HG02840 (cell line): Measurements from ENCODE around the gene MST1R.

ENCODE experiments used
- ATAC-seq: cut with Tn5 transposase; IDR thresholded peaks from one replicate; pipeline ENCODE4 v1.9.1; 2021; ENCODE audit warnings: mild to moderate bottlenecking, moderate library complexity, moderate number of reproducible peaks; ENCODE audit not compliant: unreplicated experiment, low FRiP score

The MST1R gene

DNA sequence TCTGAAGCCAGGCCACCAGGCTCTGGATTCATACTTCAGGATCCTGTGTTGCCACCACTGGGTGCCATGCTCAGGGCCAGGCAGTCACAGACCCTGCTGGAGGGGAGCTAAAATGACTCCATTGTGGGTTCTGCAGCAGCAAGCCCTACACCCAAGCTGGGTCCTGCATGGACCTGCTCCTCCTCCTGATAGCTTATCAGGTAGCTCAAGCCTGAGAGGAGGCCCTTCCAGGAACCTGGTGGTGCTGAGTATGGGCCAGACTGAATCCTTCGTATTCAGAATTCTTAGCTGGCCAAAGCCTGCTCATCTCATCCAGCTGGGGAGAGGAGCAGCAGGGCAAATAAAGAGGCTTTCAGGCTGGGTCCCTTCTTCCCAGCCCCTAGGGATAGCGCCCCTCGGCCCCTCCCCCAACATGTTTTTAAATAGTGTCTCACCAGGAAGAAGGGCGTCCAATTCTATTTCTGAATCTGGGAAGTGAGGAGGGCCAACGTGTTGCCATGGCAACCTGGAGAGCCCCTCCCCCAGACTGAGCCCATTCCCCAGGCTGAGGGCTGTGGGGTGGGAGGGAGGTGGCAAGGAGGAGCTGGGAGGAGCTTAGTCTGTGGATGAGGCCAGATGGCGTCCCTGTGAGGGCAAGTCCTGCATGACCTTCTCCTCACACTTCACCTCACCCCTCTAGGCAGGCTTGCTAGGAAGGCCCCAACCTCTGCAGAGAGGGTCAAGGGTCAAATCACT, 22.9 kb downstream of the MST1R start:
- ATAC-seq: no peak

GRCh38 chr3:49879721-49880120, 24.0 kb downstream of the MST1R start:
- no peak for ATAC-seq

DNA sequence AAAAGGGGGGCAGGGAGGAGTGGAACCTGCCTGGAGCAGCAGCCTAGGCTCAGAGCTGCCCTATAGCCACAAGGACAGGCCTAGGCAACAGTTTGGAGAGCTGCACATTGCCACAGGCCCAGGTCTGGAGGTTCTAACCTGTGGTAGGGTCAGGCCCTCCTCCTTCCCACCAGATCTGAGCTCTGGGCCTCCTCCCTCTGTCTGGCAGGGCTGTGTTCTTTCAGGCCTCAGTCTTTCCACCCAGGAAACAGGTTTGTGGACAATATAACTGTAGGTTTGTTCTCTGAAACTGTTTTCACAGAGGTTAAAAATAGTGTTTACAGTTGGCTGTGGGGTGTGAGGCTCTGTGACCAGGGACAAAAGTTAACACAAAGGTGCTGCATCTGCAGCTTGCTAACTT, 25.0 kb downstream of the MST1R start:
- no peak for ATAC-seq

- ATAC-seq: no peak
These were observed 26.0 kb downstream of the MST1R start for GRCh38 chr3:49877716-49878115.

GRCh38 chr3:49876567-49876966, 27.1 kb downstream of the MST1R start:
- no peak for ATAC-seq

DNA sequence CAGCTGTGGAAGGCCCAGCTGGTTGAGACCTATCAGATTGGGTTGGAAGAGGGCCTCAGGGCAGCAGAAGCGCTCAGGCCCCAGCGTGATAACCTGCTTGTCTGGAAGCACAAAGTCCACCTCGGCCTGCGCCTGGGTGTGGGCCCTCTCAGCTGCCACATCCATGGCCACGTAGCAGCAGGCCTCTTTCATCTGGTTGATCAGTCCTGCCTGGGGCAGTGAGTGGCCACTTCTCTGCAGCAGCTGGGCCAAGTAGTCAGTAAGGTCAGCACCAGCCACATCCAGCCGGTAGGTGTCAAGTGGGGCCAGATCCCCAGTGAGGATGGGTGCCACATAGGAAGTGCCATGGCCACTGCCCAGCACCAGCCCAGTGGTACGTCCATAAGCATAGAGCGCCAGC, 30.1 kb downstream of the MST1R start:
- no peak for ATAC-seq

- no peak for ATAC-seq
These were observed 30.8 kb downstream of the MST1R start for GRCh38 chr3:49872801-49873281.

- no peak for ATAC-seq
These were observed 32.0 kb downstream of the MST1R start for GRCh38 chr3:49871531-49872153.

GRCh38 chr3:49869525-49870126, 34.0 kb downstream of the MST1R start, which contains the start of gene CAMKV:
CAMKV (minus strand) TSS chr3:49869906; CDS start chr3:49862388, 7,518 bp downstream.
- no peak for ATAC-seq

DNA sequence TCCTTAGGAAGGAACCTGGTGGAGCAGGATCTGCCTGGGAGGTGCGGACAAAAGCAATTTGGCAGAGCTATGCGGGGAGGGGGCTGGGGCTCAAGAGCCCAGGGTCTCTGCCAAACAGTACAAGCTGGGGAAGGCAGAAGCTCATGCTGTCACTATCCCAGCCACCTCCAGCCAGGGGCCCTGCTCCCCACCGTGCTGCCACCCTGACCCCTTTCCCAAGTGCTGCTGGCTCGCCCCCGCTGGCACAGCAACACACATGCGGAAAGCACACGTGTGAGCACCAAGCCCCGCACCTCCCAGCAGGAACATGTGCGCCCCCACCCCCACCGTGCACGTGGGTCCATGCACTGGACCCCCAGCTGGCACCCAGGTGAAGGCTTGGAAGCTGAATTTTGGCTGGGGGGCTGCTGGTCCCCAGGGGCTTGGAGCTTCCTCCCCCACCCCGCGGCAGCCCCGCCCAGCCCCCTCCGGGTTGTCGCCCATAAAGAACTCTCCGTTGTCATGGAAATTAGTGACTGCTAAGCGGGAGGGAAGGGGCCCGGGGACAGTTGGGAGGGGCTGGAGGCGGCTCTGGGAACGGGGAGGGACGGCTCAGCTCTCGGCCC, 34.7 kb downstream of the MST1R start:
- ATAC-seq: no peak

GRCh38 chr3:49867871-49868321, 35.8 kb downstream of the MST1R start:
- no peak for ATAC-seq

DNA sequence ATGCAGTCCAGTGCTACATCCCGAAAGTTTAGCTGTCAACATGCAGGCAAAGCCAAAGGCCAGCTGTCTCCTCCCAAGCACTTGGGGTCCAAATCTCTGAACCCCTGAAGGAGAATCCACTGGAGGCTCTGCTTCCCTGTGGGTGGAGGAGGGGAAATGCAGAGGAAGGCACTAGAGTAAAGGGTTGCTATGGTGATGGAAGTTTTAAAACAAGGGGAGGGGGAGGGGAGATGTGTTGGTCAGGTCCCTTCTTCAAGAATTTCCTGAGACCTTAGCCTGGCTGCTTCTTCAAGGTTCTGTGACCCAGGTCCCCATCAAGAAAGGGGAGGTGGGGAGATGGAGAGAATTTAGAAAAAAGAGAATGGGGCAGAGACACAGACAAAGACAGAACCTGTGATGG, 36.3 kb downstream of the MST1R start:
- ATAC-seq: no peak

DNA sequence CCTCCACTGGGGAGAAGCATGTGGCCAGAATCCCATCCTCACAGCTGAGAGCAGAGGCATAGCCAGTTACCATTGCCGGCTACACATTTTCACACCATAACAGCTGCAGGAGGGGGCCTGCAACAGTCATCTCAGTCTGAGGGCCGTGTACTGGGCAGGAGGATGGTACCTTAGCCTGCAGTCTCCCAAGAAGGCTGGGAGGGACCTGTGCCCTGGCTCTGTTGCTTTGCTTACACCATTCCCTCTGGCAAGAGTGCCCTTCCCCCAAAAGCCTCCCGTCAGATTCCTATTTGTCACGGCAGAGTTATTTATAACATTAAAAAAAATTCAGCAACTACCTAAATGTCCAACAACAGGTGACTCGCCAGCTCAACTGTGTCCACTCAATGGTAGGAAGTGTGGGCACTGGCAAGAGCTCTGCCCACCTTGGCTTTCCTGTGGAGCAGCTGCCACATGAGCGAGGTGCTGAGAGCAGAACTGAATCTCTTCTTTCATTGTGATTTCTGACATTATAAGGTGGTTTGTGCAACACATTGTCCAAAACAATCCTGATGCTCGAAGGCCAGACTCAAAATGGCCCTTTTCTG, 38.4 kb downstream of the MST1R start:
- no peak for ATAC-seq

GRCh38 chr3:49864505-49864904, 39.2 kb downstream of the MST1R start:
- ATAC-seq: no peak

- ATAC-seq: no peak
These were observed 43.9 kb downstream of the MST1R start for GRCh38 chr3:49859576-49860305.

- ATAC-seq: peak; percentile 93
These were observed 47.3 kb downstream of the MST1R start, which contains the start of gene TRAIP for GRCh38 chr3:49856181-49857005. TRAIP (minus strand) TSS chr3:49856564; CDS start chr3:49856453, 111 bp downstream.

GRCh38 chr3:49855662-49856061, 48.0 kb downstream of the MST1R start:
- ATAC-seq: no peak

- ATAC-seq: no peak
These were observed 58.0 kb downstream of the MST1R start for GRCh38 chr3:49845694-49846093.
